Activated CD8-positive, alpha-beta memory T cell treated with anti-CD3 and anti-CD28 coated beads for 24 hours (primary cell): ENCODE data around the gene CACNA1A.
"Not testable (repeated sequence)": the region's sequence is repeated elsewhere in the genome, so short reads cannot be mapped to it uniquely, and the experiment has no call there.

Experiments used
- DNase-seq: peaks from one replicate; pipeline ENCODE4 v3.0.0-alpha.2; 2020

CACNA1A gene

DNA sequence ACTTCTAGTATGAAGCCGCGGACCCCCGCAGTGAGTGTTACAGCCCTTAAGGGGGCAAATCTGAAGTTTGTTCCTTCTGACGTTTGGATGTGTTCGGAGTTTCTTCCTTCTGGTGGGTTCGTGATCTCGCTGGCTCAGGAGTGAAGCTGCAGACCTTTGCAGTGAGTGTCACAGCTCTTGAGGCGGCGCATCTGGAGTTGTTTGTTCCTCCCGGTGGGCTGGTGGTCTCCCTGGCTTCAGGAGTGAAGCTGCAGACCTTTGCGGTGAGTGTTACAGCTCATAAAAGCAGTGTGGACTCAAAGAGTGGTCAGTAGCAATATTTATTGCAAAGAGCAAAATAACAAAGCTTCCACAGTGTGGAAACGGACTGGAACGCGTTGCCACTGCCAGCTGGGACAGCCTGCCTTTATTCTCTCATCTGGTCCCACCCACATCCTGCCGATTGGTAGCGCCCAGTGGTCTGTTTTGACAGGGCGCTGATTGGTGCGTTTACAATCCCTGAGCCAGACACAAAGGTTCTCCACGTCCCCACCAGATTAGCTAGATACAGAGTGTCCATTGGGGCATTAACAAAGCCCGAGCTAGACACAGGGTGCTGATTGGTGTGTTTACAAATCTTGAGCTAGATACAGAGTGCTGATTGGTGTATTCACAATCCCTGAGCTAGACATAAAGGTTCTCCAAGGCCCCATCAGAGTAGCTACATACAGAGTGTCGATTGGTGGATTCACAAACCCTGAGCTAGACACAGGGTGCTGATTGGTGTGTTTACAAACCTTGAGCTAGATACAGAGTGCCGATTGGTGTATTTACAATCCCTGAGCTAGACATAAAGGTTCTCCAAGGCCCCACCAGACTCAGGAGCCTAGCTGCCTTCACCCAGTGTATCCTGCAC lies 320.3 kb downstream of the CACNA1A start:
- DNase-seq = not testable (repeated sequence)

DNA sequence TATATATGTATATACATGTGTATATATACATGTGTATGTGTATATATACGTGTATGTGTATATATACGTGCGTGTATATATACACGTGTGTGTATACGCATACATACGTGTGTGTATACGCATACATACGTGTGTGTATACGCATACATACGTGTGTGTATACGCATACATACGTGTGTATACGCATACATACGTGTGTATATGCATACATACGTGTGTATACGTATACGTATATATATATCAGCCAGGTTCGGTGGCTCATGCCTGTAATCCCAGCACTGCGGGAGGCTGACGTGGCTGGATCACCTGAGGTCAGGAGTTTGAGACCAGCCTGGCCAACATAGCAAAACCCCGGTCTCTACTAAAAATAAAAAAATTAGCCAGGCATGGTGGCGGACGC lies 321.4 kb downstream of the CACNA1A start:
- not testable (repeated sequence) for DNase-seq

DNA sequence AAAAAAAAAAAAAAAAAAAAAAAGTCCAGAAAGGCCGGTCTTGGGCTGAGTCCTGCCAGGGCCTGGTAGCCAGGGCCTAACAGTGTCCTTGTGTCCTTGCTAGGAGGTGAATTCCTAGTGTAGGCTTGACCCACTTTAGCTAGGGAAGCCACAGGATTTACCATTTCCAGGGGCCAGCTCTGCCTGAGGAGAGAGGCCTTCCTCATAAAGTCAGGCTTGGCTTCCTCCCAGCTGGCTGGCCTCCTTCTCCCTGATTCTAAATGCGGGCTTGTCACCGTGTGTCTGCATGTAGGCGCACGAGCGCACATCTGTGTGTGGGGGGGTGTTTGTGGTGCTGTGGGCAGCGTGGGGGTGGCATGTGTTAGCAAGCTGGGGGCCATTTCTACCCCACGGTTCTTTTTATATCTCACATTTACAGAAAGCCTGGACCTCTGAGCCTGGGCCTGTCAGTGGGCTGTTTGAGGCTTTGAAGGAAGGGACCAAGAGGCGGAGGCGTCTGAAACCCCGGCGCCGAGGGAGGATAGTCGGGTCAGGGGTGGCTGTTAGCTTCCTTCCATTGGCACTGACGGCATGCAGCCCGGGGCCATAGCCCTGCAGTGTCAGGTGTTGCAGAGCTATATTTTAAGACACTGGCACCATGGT lies 324.4 kb downstream of the CACNA1A start:
- DNase-seq = peak; percentile 80

DNA sequence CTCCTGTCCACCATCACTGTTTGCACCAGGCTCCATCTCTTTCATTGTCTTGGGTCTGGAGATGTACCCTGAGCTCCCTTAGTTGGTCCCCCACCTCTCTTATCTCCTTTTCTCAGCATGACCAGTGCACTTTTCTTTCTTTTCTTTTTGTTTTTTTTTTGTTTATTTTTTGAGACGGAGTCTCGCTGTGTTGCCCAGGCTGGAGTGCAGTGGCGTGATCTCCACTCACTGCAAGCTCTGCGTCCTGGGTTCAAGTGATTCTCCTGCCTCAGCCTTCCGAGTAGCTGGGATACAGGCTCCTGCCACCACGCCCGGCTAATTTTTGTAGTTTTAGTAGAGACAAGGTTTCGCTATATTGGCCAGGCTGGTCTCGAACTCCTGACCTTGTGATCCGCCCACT lies 328.0 kb downstream of the CACNA1A start:
- not testable (repeated sequence) for DNase-seq

DNA sequence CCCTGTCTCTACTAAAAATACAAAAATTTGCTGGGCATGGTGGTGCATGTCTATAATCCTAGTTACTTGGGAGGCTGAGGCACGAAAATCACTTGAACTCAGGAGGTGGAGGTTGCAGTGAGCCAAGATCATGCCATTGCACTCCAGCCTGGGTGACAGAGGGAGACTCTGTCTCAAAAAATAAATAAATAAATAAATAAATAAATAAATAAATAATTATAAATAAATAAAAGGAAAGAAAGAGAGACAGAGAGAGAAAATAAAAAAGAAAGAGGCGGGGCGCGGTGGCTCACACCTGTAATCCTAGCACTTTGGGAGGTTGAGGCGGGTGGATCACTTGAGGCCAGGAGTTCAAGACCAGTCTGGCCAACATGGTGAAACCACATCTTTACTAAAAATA lies 328.7 kb downstream of the CACNA1A start:
- not testable (repeated sequence) for DNase-seq

DNA sequence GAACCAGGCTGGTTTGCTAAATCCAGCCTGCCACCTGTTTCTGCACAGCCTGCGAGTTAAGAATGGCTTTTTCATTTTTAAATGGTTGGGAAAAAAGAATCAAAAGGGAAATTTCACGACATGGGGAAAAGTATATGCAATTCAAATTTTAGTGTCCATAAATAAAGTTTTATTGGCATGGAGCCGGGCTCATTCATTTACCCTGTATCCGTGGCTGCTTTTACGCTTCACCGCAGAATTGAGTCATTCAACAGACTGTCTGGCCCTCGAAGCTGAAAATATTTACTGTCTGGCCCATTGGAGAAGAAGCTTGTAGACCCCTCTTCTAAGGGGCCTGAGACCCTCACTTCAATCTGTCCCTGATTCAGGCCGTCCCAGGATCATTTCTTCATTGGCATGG lies 329.9 kb downstream of the CACNA1A start:
- no peak for DNase-seq

DNA sequence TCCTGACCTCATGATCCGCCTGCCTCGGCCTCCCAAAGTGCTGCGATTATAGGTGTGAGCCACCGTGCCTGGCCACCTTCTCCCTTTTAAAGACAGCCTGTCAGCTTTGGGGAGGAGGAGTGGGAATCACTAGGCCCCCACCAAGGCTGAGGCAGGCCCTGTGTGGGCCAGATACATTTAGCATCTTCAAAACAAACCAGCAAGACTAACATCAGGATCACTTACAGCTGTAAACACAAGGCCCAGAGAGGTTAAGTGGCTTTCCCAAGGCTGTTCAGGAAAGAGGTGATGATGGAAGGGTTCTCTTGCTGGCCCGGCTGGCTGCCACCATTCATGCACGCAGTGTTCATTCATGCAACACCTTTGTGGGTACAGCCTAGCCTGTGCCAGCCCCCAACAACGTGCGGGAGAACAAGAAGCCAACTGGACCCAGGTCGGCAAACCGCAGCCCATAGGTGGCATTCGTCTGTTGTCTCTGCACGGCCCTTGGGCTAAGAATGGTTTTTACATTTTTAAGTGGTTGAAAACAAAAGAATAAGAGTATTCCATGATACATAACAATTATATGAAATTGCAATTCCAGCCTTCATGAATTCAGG lies 333.0 kb downstream of the CACNA1A start:
- DNase-seq = peak; percentile 68

DNA sequence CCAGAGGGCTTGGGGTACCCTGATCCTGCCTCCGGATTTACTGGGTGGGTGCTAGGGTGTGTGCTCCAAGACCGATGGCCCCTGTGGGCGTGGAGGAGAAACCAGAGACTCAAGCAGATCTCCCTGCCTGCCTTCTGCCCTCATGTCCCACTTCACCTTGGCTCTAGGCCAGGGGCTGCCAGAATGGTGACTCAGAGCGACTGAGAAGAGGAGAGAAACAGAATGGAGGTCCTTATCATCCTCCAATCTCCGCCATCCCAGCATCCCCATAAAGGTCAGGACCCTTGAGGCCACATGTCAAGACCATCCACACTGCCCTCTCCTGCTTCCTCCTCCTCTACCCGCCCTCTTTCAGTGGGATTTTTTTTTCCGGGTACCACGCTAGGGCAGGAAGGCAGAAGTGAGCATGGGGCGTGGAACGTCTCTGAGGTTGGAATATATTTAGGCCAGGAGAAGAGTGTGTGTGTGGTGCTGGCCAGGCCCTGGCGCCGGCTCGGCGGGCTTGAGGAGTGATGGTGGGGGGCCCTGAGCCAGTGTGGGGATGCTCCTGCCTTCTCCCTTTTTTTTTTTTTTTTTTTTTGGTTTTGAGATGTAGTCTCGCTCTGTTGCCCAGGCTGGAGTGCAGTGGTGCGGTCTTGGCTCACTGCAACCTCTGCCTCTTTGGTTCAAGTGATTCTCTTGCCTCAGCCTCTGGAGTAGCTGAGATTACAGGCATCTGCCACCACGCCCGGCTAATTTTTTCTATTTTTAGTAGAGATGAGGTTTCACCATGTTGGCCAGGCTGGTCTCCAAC lies 333.7 kb downstream of the CACNA1A start:
- DNase-seq = peak; percentile 92

DNA sequence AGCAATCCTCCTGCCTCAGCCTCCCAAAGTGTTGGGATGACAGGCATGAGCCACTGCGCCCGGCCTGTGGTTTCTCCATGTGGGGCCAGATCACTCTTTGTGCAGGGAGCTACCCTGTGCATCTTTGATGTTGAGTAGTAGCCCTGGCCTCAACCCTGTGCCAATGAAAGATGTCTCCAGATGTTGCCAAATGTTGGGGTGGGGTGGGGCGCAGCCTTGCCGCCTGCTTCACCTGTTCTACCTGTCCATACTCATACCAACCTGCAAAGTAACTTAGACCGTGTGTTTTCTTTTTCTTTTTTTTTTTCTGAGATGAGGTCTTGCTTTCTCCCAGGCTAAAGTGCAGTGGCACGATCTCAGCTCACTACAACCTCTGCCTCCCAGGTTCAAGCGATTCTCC lies 335.1 kb downstream of the CACNA1A start:
- no peak for DNase-seq

DNA sequence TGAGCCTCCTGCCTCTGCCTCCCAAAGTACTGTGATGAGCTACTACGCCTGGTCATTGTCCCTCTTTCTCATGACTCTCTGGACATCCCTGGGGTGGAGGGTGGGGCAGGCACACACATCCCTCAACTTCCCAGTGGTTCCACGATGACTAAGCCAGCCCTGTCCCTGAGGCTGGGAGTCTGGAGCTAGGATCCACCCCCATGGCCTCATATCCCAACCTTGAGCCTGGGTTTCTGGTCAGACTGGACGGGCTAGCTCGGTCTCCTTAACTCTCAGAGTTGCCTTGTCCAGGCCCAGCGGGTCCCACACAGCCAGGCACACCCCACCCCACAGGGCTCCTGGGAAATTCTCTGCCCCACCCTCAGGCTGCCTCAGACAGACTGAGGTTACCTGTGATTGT lies 336.5 kb downstream of the CACNA1A start:
- no peak for DNase-seq

DNA sequence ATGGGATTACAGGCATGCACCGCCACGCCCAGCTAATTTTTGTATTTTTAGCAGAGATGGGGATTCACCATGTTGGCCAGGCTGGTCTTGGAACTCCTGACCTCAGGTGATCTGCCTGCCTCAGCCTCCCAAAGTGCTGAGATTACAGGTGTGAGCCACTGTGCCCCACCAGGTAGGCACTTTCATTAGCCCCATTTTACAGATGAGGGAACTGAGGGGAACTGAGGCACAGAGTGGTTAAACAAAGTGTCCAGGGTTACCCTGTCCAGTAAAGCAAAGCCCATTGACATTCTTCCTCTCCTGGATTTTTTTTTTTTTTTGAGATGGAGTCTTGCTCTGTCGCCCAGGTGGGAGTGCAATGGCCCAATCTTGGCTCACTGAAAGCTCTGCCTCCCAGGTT lies 340.1 kb downstream of the CACNA1A start:
- DNase-seq = not testable (repeated sequence)

DNA sequence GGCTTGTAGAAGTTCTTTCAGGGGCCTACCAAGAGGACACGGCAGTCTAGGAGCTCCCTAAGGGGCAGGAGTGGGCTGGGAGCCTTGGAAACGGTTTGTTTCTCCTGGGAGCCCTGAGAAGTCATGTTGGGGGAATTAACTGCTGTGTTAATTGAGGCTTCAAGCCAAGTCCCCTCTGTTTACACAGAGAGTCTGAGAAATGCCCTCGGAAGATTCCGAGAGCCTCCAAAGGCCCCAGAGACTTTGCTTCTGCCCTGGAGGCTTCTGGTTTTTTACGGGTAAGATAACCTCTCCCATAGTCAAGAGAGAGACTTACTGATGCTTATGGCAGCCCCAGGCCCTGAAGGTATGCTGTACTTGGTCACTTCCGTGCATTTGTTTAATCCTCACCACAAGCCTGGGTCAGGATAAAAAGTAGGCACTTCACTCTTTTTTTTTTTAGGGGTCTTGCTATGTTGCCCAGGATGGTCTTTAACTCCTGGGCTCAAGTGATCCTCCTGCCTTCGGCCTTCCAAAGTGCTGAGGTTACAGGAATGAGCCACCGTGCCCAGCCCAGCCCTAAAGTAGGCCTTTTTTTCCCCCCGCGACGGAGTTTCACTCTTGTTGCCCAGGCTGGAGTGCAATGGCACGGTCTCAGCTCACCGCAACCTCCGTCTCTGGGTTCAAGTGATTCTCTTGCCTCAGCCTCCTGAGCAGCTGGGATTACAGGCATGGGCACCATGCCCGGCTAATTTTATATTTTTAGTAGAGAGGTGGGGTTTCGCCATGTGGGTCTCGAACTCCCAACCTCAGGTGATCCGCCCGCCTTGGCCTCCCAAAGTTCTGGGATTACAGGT lies 340.9 kb downstream of the CACNA1A start:
- DNase-seq = no peak

DNA sequence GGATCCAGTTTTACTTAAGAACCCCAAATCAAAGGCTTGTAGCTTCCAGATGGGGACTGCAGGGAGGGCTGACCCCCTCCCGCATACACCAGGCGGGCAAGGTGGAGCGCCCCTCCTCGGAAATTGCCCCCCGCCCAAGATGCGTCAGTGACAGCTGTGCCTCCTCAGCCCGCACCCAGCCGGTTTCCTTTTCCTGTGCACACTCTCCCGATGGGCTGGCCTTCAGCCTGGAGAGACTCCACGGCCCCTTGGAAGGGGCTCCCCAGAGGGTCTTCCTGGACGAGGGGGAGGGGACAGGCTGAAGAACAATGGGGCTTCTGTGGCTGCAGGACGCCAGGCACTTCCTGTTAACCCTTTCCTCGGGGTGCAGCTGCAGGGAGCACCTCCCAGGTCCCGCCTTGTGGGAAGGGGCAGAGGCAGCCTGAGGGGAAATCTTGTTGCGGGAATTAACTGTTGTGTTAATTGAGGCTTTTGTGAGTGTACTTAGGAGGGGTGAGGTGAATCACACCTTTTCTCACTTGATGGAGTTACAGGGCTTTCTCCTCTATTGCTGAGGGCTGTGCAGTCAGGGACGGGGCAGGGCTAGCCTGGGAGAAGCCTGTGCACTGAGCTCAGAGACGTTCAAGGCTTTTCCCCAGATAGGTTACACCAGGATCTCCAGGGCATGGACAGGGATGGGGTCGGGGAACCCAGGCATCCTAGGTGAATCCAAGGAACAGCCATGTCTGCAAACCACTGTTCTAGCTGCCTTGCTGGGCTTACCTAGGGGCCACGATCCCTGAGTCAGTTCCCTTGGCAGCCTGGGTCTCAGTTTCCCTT lies 341.7 kb downstream of the CACNA1A start:
- peak; percentile 73 for DNase-seq

DNA sequence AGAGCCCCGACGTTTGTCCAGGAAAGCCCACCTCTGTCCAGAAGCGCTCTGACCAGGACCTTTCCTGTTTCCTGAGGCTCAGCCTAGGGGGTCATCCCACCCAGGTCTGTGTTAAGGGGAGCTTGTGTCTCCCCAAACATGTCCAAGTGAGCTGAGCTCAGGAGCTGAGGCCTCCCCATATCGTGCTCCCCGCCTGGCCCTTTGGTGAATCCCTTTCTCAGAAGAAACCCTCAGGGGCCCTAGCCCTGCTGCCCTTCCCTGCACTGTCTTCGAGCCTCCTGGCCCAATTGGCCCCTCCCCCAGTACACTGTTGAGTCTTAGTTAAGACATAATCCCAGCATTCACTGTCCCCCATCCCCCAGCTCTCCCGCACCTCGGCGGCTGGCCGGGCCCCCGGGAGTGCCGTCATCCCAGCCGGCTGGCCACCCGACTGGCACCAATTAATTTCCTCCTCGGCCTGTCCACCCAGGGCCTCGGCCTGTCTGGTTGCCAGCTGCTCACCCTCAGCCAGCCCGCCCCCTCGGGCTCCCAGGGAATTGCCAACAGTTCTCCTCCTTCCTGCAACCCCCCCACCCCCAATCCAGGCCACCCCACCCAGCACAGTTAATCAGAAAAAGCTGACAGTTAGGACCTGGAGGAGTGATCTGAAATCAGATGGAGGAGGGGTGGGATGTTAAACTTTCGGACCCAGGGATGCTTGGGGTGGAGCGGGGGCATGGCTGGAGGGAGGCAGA lies 342.5 kb downstream of the CACNA1A start:
- DNase-seq = peak; percentile 82

DNA sequence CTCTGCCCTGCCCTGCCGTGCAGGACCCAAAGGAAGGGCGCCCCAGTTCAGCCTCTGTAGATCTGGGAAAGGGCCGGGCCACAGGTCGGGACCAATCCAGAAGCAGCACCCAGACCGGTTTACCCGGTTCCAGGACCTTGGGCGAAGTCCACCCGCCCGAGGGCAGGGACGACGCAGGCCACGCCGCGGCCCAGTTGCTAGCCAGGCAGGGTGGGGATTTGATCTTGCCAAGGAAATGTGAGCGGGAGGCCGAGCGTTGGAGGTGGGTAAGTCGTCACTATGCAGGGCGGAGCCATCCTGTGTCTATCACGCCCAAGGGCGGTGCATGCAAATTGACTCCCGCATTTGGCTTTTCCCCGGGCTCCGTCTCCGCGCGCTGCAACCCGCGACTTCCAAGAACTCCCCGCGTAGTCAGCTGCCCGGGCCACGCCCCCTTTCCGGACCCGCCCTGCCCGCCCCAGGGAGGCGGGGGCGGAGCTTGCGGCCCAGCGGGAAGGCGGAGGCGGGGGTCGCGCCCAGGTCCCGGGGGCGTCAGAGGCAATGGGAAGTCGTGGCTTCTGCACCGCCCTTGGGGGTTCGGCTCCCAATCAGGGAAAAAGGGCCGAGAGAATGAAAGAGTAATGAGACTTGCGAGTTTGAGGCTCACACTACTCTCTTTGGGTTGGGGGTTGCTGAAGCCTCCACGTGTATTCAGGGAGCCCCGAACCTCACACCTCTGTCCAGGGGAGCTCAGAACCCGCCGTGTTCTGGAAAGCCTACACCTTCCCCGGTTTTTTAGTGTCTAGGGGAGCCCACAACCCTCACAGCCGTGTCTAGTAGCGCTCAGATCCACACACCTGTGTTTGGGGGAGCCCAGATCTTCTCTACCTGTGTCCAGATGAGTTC lies 343.3 kb downstream of the CACNA1A start:
- DNase-seq = peak; percentile 94

DNA sequence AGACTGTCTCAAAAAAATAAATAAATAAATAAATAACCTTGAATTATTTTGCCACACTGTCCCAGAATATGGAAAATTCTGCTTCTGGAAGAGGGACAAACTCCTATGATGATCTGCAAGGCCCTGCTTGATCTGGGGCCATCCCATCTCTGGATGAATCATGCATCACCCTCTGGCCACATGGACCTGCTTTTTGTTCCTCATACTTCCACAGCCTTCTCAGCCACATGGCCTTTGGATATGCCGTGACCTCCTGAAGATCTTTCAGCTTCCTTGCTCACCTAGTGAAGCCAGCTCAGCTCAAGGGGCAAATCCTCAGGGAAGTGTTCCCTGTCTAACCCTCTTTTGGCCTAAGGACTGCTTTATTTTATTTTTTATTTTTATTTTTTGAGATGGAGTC lies 345.7 kb downstream of the CACNA1A start:
- no peak for DNase-seq

DNA sequence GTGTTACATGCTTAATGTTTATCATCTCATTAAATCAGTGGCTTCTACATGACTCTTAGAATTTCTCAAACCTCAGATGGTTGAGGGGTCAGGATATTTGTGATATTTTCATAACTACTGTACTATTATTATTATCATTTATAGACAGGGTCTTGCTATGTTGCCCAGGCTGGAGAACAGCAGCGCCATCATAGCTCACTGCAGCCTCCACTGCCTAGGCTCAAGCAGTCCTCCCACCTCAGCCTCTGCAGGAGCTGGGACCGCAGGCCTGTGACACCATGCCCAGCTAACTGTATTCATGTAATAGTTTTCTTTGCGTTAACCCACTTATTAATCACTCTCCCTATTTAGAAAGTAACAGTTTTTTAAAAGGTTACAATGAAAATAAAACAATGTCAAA lies 346.6 kb downstream of the CACNA1A start:
- DNase-seq = no peak
